Subcutaneous adipose tissue (tissue), 4 donors: ENCODE measurements around the gene NCOA7. TPM values are rescaled to one million over a fixed set of nuclear protein-coding genes. Genes with fewer than 3 reads are reported as not detected.

Source experiments
- CTCF ChIP-seq: fragments of 450-650 bp; IDR thresholded peaks from one replicate; pipeline ENCODE4 v1.5.1; 2016; ENCODE audit warnings: low read depth, mild to moderate bottlenecking, control low read depth, antibody characterized with exemption, moderate library complexity
- total RNA-seq, 4 donors: library from RNA; depleted of rRNA; stranded (reverse); fragments of >200 nt; gene quantifications; one replicate each; pipeline ENCODE4 v1.1.0, GENCODE V29; 2016

NCOA7 gene
- total RNA-seq, 4 donors from 2014 or later = 59.9 to 71.9 (median 62.2) TPM

- TF ChIP-seq CTCF = no peak
Observed at GRCh38 chr6:125746019-125746414, 44.7 kb upstream of the NCOA7 start.

GRCh38 chr6:125746731-125747588 lies 43.8 kb upstream of the NCOA7 start:
- TF ChIP-seq CTCF = no peak

GRCh38 chr6:125747589-125748405 lies 43.0 kb upstream of the NCOA7 start:
- TF ChIP-seq CTCF = no peak

- no peak for TF ChIP-seq CTCF
Observed at GRCh38 chr6:125748406-125749172, 42.2 kb upstream of the NCOA7 start.

GRCh38 chr6:125749173-125749864 lies 41.4 kb upstream of the NCOA7 start, which contains the start of gene HEY2:
Gene HEY2 (plus strand): TSS chr6:125749632. CDS start chr6:125749777, 145 bp downstream.
- no peak for TF ChIP-seq CTCF

GRCh38 chr6:125749865-125750691 lies 40.7 kb upstream of the NCOA7 start:
- TF ChIP-seq CTCF = no peak
